CD14-positive monocyte (primary cell): ENCODE data around the gene LRRC58. TPM values are rescaled to one million over a fixed set of nuclear protein-coding genes. Genes with fewer than 3 reads are reported as not detected.

Experiments
- DNase-seq, 3 donors: peaks; one replicate each; pipeline ENCODE4 v3.0.0-alpha.2; 2011 to 2022
- H2AFZ ChIP-seq: 2 replicates; pipeline ENCODE4 v1.6.0; 2012; ENCODE audit warnings: mild to moderate bottlenecking, low read depth, low read length, inconsistent platforms; ENCODE audit not compliant: insufficient read depth, poor library complexity, severe bottlenecking
- H3K27ac ChIP-seq, 2 donors: 1 replicate in 1 of 2; 2 replicates in 1 of 2; pipeline ENCODE4 v1.5.1; 2012 to 2013; ENCODE audit warnings: low read length in 2 of 2, control low read depth in 1 of 2, inconsistent platforms in 1 of 2, low read depth in 1 of 2, mild to moderate bottlenecking in 1 of 2
- H3K27me3 ChIP-seq, 2 donors: one replicate each; pipeline versions ENCODE4 v1.6.0 to v1.6.1; 2011 to 2013; ENCODE audit warnings: low read length in 2 of 2; ENCODE audit not compliant: control insufficient read depth in 2 of 2, insufficient read depth in 2 of 2
- H3K36me3 ChIP-seq, 2 donors: replicated peaks in 1 of 2; 1 replicate in 1 of 2; 2 replicates in 1 of 2; pipeline versions ENCODE4 v1.5.1 to v1.6.1; 2012 to 2013; ENCODE audit warnings: low read length in 2 of 2, control low read depth in 1 of 2, inconsistent platforms in 1 of 2, mild to moderate bottlenecking in 1 of 2; ENCODE audit not compliant: insufficient read depth in 2 of 2, control insufficient read depth in 1 of 2
- H3K4me1 ChIP-seq, 2 donors: 1 replicate in 1 of 2; 2 replicates in 1 of 2; pipeline versions ENCODE4 v1.5.1 to v1.6.1; 2012 to 2013; ENCODE audit warnings: low read length in 2 of 2, control low read depth in 1 of 2, inconsistent platforms in 1 of 2, mild to moderate bottlenecking in 1 of 2, moderate library complexity in 1 of 2; ENCODE audit not compliant: insufficient read depth in 2 of 2, control insufficient read depth in 1 of 2
- H3K4me2 ChIP-seq: replicated peaks from 2 replicates; pipeline ENCODE3; 2012; ENCODE audit warnings: low read length, moderate library complexity, mild to moderate bottlenecking; ENCODE audit not compliant: poor library complexity, severe bottlenecking; ENCODE audit errors: extremely low read depth
- H3K4me3 ChIP-seq, 3 experiments: fragments of 200-600 bp in 1 of 3; sonication (generic) in 1 of 3; replicated peaks in 1 of 3; 1 replicate in 2 of 3; 2 replicates in 1 of 3; pipeline ENCODE4 v1.5.1; 2011 to 2013; ENCODE audit warnings: low read length in 3 of 3, mild to moderate bottlenecking in 3 of 3, control low read depth in 2 of 3, low read depth in 2 of 3, inconsistent platforms in 1 of 3, moderate library complexity in 1 of 3
- H3K79me2 ChIP-seq: 2 replicates; pipeline ENCODE4 v1.6.0; 2012; ENCODE audit warnings: mild to moderate bottlenecking, control low read depth, inconsistent platforms, low read length, moderate library complexity; ENCODE audit not compliant: insufficient read depth
- H3K9ac ChIP-seq: 2 replicates; pipeline ENCODE4 v1.6.0; 2017; ENCODE audit warnings: low read length, mild to moderate bottlenecking; ENCODE audit not compliant: insufficient read depth, poor library complexity, severe bottlenecking
- H3K9me3 ChIP-seq, 2 donors: replicated peaks in 1 of 2; 1 replicate in 1 of 2; 2 replicates in 1 of 2; pipeline versions ENCODE4 v1.5.1 to v1.6.1; 2012 to 2013; ENCODE audit warnings: low read length in 2 of 2, control low read depth in 1 of 2; ENCODE audit not compliant: control insufficient read depth in 1 of 2, insufficient read depth in 1 of 2
- H4K20me1 ChIP-seq: 2 replicates; pipeline ENCODE4 v1.6.0; 2012; ENCODE audit warnings: mild to moderate bottlenecking, low read length, control low read depth, moderate library complexity; ENCODE audit not compliant: insufficient read depth
- H3K27ac Mint-ChIP-seq, 7 donors: one replicate each; pipeline ENCODE4 v1.8.0; 2020; ENCODE audit warnings: mild to moderate bottlenecking in 7 of 7, mixed read lengths in 7 of 7, moderate library complexity in 6 of 7, inconsistent platforms in 2 of 7
- H3K27me3 Mint-ChIP-seq, 3 donors: one replicate each; pipeline ENCODE4 v1.8.0; 2021 to 2022; ENCODE audit warnings: low read depth in 3 of 3, mild to moderate bottlenecking in 3 of 3, mixed read lengths in 3 of 3, moderate library complexity in 3 of 3, inconsistent platforms in 1 of 3
- H3K36me3 Mint-ChIP-seq, 2 donors: one replicate each; pipeline ENCODE4 v1.8.0; 2020; ENCODE audit warnings: mixed read lengths in 2 of 2, inconsistent platforms in 1 of 2, mild to moderate bottlenecking in 1 of 2
- H3K4me1 Mint-ChIP-seq: one replicate; pipeline ENCODE4 v1.8.0; 2020; ENCODE audit warnings: mild to moderate bottlenecking, mixed read lengths
- H3K4me3 Mint-ChIP-seq, 2 donors: one replicate each; pipeline ENCODE4 v1.8.0; 2020; ENCODE audit warnings: mild to moderate bottlenecking in 2 of 2, mixed read lengths in 2 of 2, moderate library complexity in 1 of 2
- H3K9me3 Mint-ChIP-seq, 7 donors: one replicate each; pipeline ENCODE4 v1.8.0; 2020 to 2022; ENCODE audit warnings: mixed read lengths in 7 of 7, mild to moderate bottlenecking in 6 of 7, moderate library complexity in 6 of 7, inconsistent platforms in 2 of 7
- WGBS: methylation state at CpG from one replicate; pipeline ENCODE4 v1.1.5; 2013; ENCODE audit warnings: missing lambda C conversion rate; ENCODE audit not compliant: insufficient coverage; 5-methylcytosine and 5-hydroxymethylcytosine counted together
- intact Hi-C, 2 donors: fragments of 100-400 bp; cut with micrococcal nuclease; formaldehyde crosslinking; loops; one replicate each; pipeline versions ENCODE4 v1.15.0 to v1.15.1; 2023
- polyA plus RNA-seq, 3 donors: library from polyadenylated mRNA; depleted of rRNA in 1 of 3; unstranded in 2 of 3; stranded (reverse) in 1 of 3; fragments of 300-500 nt in 2 of 3; fragments of >200 nt in 1 of 3; fragmentation: Illumina TruSeq in 2 of 3; gene quantifications; 1 replicate in 2 of 3; 2 replicates in 1 of 3; pipeline ENCODE4 v1.2.3, GENCODE V29; 2012 to 2021
- TF ChIP-seq, protein P1 (sequence below): fragments of 200-600 bp; IDR thresholded peaks from one replicate; pipeline ENCODE4 v1.8.0; 2022; ENCODE audit warnings: antibody characterized with exemption, mild to moderate bottlenecking

LRRC58 gene
- polyA plus RNA-seq, 3 donors, result 6.5 to 12.4 (median 8.3) TPM

- no peaks in the 10 kb centered on the region for H3K4me1 ChIP-seq
- H3K4me1 Mint-ChIP-seq, result no peaks in the 10 kb centered on the region
- H3K27me3 Mint-ChIP-seq, result peaks cover 4 to 9% (median 6%) of the 10 kb centered on the region in 3 donors
- no peaks in the 10 kb centered on the region for H3K79me2 ChIP-seq
- no peaks in the 10 kb centered on the region for H3K9me3 Mint-ChIP-seq
- H3K9ac ChIP-seq, result no peak overlapping the region
- DNase-seq, result no peak
- H3K27me3 ChIP-seq, result peaks cover 0 to 3% of the 10 kb centered on the region in 2 donors
- H3K36me3 Mint-ChIP-seq, result no peaks in the 10 kb centered on the region
- H4K20me1 ChIP-seq, result no peaks in the 10 kb centered on the region
- no peak overlapping the region for H3K27ac Mint-ChIP-seq
- peaks cover 0 to 4% of the 10 kb centered on the region in 2 donors for H3K36me3 ChIP-seq
- intact Hi-C loops, result no loop called here
- no peak overlapping the region for H2AFZ ChIP-seq
- TF ChIP-seq, protein P1, sequence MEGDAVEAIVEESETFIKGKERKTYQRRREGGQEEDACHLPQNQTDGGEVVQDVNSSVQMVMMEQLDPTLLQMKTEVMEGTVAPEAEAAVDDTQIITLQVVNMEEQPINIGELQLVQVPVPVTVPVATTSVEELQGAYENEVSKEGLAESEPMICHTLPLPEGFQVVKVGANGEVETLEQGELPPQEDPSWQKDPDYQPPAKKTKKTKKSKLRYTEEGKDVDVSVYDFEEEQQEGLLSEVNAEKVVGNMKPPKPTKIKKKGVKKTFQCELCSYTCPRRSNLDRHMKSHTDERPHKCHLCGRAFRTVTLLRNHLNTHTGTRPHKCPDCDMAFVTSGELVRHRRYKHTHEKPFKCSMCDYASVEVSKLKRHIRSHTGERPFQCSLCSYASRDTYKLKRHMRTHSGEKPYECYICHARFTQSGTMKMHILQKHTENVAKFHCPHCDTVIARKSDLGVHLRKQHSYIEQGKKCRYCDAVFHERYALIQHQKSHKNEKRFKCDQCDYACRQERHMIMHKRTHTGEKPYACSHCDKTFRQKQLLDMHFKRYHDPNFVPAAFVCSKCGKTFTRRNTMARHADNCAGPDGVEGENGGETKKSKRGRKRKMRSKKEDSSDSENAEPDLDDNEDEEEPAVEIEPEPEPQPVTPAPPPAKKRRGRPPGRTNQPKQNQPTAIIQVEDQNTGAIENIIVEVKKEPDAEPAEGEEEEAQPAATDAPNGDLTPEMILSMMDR, result no peak
- no peak overlapping the region for H3K27ac ChIP-seq
- WGBS, result no CpG with 5 or more reads among the region's 1 CpG
- H3K4me3 ChIP-seq, result no peak overlapping the region
- no peaks in the 10 kb centered on the region for H3K9me3 ChIP-seq
- no peak overlapping the region for H3K4me3 Mint-ChIP-seq
- H3K4me2 ChIP-seq, result no peak overlapping the region
Measured at GRCh38 chr3:120364101-120364500, 14.9 kb upstream of the LRRC58 start.

DNA sequence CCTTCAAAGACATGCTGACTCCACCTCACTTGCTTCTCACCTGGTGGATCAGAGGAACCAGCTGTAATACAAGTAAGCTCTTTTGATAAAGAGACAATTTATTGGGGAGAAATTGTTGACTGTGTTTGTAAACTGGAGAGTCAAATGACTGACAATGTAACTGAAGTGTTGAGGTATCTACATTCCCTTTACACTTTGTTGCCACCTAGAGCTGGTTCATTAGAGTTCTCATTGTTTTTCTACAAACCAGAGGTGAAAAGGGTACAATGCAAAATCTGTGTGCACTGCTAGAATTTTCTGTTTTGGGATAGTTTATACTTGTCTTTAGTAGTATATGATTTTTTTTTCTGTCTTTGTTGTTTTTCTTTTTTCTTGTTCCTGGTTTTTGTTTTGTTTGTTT lies 8.7 kb upstream of the LRRC58 start:
- H3K79me2 ChIP-seq, result no peaks in the 10 kb centered on the region
- TF ChIP-seq, protein P1, result no peak
- H3K27ac Mint-ChIP-seq, result no peak overlapping the region
- no peak overlapping the region for H3K4me3 ChIP-seq
- H3K9ac ChIP-seq, result no peak overlapping the region
- no peak overlapping the region for H3K27ac ChIP-seq
- intact Hi-C loops, result loop anchor here in 1 of 2 donors (10.0 kb wide), 1 partner anchor 263 kb away; the partner anchor contains the start of gene GSK3B
- H3K4me1 Mint-ChIP-seq, result peaks cover 8% of the 10 kb centered on the region
- peaks cover 0 to 2% (median 0%) of the 10 kb centered on the region in 7 donors for H3K9me3 Mint-ChIP-seq
- no peak overlapping the region for H3K4me2 ChIP-seq
- DNase-seq, result no peak
- H4K20me1 ChIP-seq, result no peaks in the 10 kb centered on the region
- H3K36me3 Mint-ChIP-seq, result no peaks in the 10 kb centered on the region
- H3K27me3 ChIP-seq, result no peaks in the 10 kb centered on the region
- H2AFZ ChIP-seq, result no peak overlapping the region
- no peaks in the 10 kb centered on the region for H3K4me1 ChIP-seq
- no peak overlapping the region for H3K4me3 Mint-ChIP-seq
- peaks cover 0 to 1% (median 1%) of the 10 kb centered on the region in 3 donors for H3K27me3 Mint-ChIP-seq
- H3K36me3 ChIP-seq, result no peaks in the 10 kb centered on the region
- no peaks in the 10 kb centered on the region for H3K9me3 ChIP-seq
